Thyroid gland (tissue), 4 donors: Measurements from ENCODE around the gene ZNF415.
"Not testable (repeated sequence)": the region's sequence is repeated elsewhere in the genome, so short reads cannot be mapped to it uniquely, and the experiment has no call there.

Experiments used
- CTCF ChIP-seq, 6 experiments: fragments of 200-600 bp in 3 of 6; fragments of 450-650 bp in 3 of 6; sonication (generic) in 3 of 6; IDR thresholded peaks; one replicate each; pipeline ENCODE4 v1.5.1; 2016 to 2019; ENCODE audit warnings: antibody characterized with exemption in 6 of 6, mild to moderate bottlenecking in 2 of 6, inconsistent platforms in 1 of 6, moderate library complexity in 1 of 6
- POLR2A ChIP-seq, 2 donors: fragments of 450-650 bp; IDR thresholded peaks; one replicate each; pipeline ENCODE4 v1.6.1; 2017; ENCODE audit warnings: antibody characterized with exemption in 2 of 2, mild to moderate bottlenecking in 2 of 2, moderate library complexity in 1 of 2

DNA sequence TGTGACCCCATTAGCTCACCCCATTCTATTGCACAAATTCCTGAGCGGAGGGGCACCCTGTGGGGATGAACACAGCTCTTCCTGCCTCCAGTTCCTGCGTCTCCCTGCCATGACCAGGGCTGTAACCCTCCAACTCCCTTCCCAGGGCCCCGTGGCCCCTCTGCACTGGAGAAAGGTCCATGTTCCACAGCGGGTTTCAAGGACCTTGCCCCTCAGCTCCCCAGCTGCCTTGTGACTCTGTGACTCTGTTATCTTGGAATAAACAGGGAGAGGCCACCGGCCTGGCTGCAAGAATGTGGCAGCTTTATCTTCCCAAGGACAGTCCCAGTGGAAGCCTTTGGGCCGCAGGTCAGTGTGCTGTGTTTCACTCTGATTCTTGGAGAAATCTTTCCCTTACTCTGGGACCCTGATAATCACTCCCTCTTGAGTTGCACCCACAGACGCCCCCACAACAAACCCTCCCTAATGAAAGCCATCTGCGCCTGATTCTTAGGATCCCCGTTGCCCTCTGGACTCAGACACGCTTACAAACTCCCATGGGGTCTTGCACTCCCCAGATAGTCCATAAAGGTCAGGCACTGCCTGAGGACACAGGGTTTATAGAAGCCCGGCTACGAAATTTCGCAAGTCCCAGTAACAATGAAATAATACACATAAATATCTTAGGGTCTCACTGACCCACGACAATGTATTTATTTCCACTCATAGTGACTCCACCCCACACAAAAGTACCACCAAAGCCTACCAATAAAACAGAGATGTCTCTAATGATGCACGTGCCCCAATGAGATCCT is 5.8 kb downstream of the ZNF415 start:
- not testable (repeated sequence) for TF ChIP-seq CTCF, POLR2A (IDR thresholded peaks at IDR 0.05)
